Endothelial cell of umbilical vein (primary cell): ENCODE measurements around the gene RHOG. TPM values are rescaled to one million over a fixed set of nuclear protein-coding genes. Genes with fewer than 3 reads are reported as not detected.

ENCODE experiments used
- BruUV-seq: library from RNA; stranded (reverse); fragments of 400-500 nt; replicated peaks from 2 replicates; lab custom pipeline; 2021; lab: Mats Ljungman, UMichigan
- CTCF ChIA-PET: fragments of 300-600, 350-600 bp; sonication (Branson Sonifier 250); formaldehyde crosslinking; loops from one replicate; lab custom pipeline; 2021; ENCODE audit warnings: antibody characterized with exemption, inconsistent platforms; lab: Charles Lee
- POLR2A ChIA-PET: fragments of 300-600, 350-600 bp; sonication (Branson Sonifier 250); formaldehyde crosslinking; loops from one replicate; lab custom pipeline; 2021; ENCODE audit warnings: antibody characterized with exemption, inconsistent platforms; lab: Charles Lee
- DNase-seq: peaks from one replicate; pipeline ENCODE4 v3.0.0-alpha.2; 2011; ENCODE audit warnings: low read depth, low spot score
- FAIRE-seq: peaks from 2 replicates; lab custom pipeline; 2011; peaks lifted over from hg19 to GRCh38; lab: Jason Lieb, UNC
- H2AFZ ChIP-seq: 2 replicates; pipeline ENCODE4 v1.6.0; 2012; ENCODE audit warnings: low read depth, low read length, control low read depth, inconsistent platforms
- H3K27ac ChIP-seq: 2 replicates; pipeline ENCODE4 v1.5.1; 2011; ENCODE audit warnings: low read depth, mild to moderate bottlenecking, control low read depth, low read length, moderate library complexity; ENCODE audit not compliant: insufficient read depth
- H3K27me3 ChIP-seq, 2 experiments: 2 replicates each; pipeline versions ENCODE4 v1.6.0 to v1.6.1; 2011; ENCODE audit warnings: low read length in 2 of 2, mixed read lengths in 1 of 2; ENCODE audit not compliant: control insufficient read depth in 2 of 2, insufficient read depth in 2 of 2
- H3K36me3 ChIP-seq, 2 experiments: 2 replicates in 1 of 2; 3 replicates in 1 of 2; pipeline ENCODE4 v1.5.1; 2011; ENCODE audit warnings: low read length in 2 of 2, mild to moderate bottlenecking in 1 of 2, moderate library complexity in 1 of 2; ENCODE audit not compliant: control insufficient read depth in 2 of 2, insufficient read depth in 2 of 2; ENCODE audit errors: extremely low read depth in 1 of 2
- H3K4me1 ChIP-seq: 3 replicates; pipeline ENCODE4 v1.5.1; 2011; ENCODE audit warnings: mild to moderate bottlenecking, low read length; ENCODE audit not compliant: control insufficient read depth, insufficient read depth; ENCODE audit errors: extremely low read depth
- H3K4me2 ChIP-seq: 2 replicates; pipeline ENCODE4 v1.6.1; 2011; ENCODE audit warnings: low read length, control low read depth, mixed read lengths; ENCODE audit not compliant: insufficient read depth
- H3K4me3 ChIP-seq, 3 experiments: fragments of 200-600 bp in 1 of 3; sonication (generic), shearing (Covaris generic) in 1 of 3; replicated peaks in 1 of 3; 2 replicates each; pipeline ENCODE4 v1.5.1; 2011 to 2016; ENCODE audit warnings: control low read depth in 3 of 3, low read length in 3 of 3, mild to moderate bottlenecking in 2 of 3, inconsistent platforms in 1 of 3, low read depth in 1 of 3, moderate library complexity in 1 of 3; ENCODE audit not compliant: insufficient read depth in 1 of 3
- H3K79me2 ChIP-seq: 2 replicates; pipeline ENCODE4 v1.6.0; 2012; ENCODE audit warnings: low read length, inconsistent platforms; ENCODE audit not compliant: control insufficient read depth, insufficient read depth
- H3K9ac ChIP-seq: replicated peaks from 2 replicates; pipeline ENCODE3; 2011; ENCODE audit warnings: low read length, control low read depth; ENCODE audit not compliant: insufficient read depth; ENCODE audit errors: extremely low read depth
- H3K9me1 ChIP-seq: replicated peaks from 3 replicates; pipeline ENCODE4 v1.6.0; 2011; ENCODE audit warnings: mild to moderate bottlenecking, low read length; ENCODE audit not compliant: control insufficient read depth, insufficient read depth; ENCODE audit errors: extremely low read depth
- H3K9me3 ChIP-seq: replicated peaks from 2 replicates; pipeline ENCODE4 v1.5.1; 2012; ENCODE audit warnings: low read length, inconsistent platforms; ENCODE audit not compliant: control insufficient read depth, insufficient read depth
- H4K20me1 ChIP-seq: replicated peaks from 2 replicates; pipeline ENCODE3; 2011; ENCODE audit warnings: mild to moderate bottlenecking, low read length; ENCODE audit not compliant: control insufficient read depth, insufficient read depth; ENCODE audit errors: extremely low read depth
- CTCF ChIP-seq, 2 donors: IDR thresholded peaks; 1 replicate in 1 of 2; 2 replicates in 1 of 2; pipeline ENCODE4 v1.5.1; 2011; ENCODE audit warnings: low read length in 2 of 2, mild to moderate bottlenecking in 2 of 2, moderate library complexity in 2 of 2, control low read depth in 1 of 2, inconsistent platforms in 1 of 2, low read depth in 1 of 2; ENCODE audit not compliant: insufficient read depth in 1 of 2; ENCODE audit errors: extremely low read depth in 1 of 2
- EZH2 ChIP-seq: IDR thresholded peaks from 2 replicates; pipeline ENCODE4 v1.6.1; 2012; ENCODE audit warnings: borderline replicate concordance, low read depth, mild to moderate bottlenecking, moderate library complexity, low read length, inconsistent platforms; ENCODE audit not compliant: severe bottlenecking
- FOS ChIP-seq: IDR thresholded peaks from 2 replicates; pipeline ENCODE4 v1.6.1; 2011; ENCODE audit warnings: mild to moderate bottlenecking, low read length, moderate library complexity, borderline replicate concordance; ENCODE audit not compliant: insufficient read depth
- GATA2 ChIP-seq: IDR thresholded peaks from 2 replicates; pipeline ENCODE4 v1.7.0; 2011; ENCODE audit warnings: low read depth, mild to moderate bottlenecking, moderate library complexity, mixed read lengths, low read length; ENCODE audit not compliant: insufficient read length, insufficient read depth
- JUN ChIP-seq: IDR thresholded peaks from 2 replicates; pipeline ENCODE4 v1.6.1; 2011; ENCODE audit warnings: borderline replicate concordance, low read depth; ENCODE audit not compliant: insufficient read length, insufficient read depth
- MYC ChIP-seq: IDR thresholded peaks from one replicate; pipeline ENCODE4 v1.6.1; 2011; ENCODE audit warnings: mild to moderate bottlenecking, low read depth, low read length
- POLR2A ChIP-seq: IDR thresholded peaks from 2 replicates; pipeline ENCODE4 v1.6.1; 2012; ENCODE audit warnings: low read depth, mild to moderate bottlenecking, control low read depth, low read length
- POLR2AphosphoS5 ChIP-seq: IDR thresholded peaks from 2 replicates; pipeline ENCODE4 v1.6.1; 2012; ENCODE audit warnings: low read depth, mild to moderate bottlenecking, control low read depth, low read length, moderate library complexity; ENCODE audit not compliant: insufficient read depth
- dilution Hi-C: fragments of 300-500 bp; cut with MboI; formaldehyde crosslinking; loops from one replicate; pipeline ENCODE4 v1.15.0; 2019; ENCODE audit warnings: low sequenced_read_pairs; ENCODE audit not compliant: extremely low pct_ligation_motif_present
- intact Hi-C: fragments of 100-400 bp; cut with micrococcal nuclease; formaldehyde crosslinking; loops from one replicate; pipeline ENCODE4 v1.10.0; 2022
- polyA plus RNA-seq, 4 experiments: library from polyadenylated mRNA; depleted of rRNA in 3 of 4; stranded (reverse) in 3 of 4; unstranded in 1 of 4; fragments of >200 nt; gene quantifications; 2 replicates each; pipeline versions ENCODE4 v1.2.1 to v1.2.3, GENCODE V29; 2011 to 2012; ENCODE audit warnings: missing spikeins in 1 of 4
- total RNA-seq: library from RNA; stranded (reverse); gene quantifications from 2 replicates; pipeline ENCODE4 v1.2.3, GENCODE V29; 2021
- TF ChIP-seq, protein P1 (sequence below): IDR thresholded peaks from 2 replicates; pipeline ENCODE4 v1.6.1; 2011; ENCODE audit not compliant: insufficient read depth, insufficient read length

RHOG gene
- total and polyA plus RNA-seq, 2 donors (not counting 3 experiments of a cell fraction or from before 2014, with no cell fraction given), result 69.0 to 119 TPM

GRCh38 chr11:3799873-3800272, 40.9 kb downstream of the RHOG start:
- dilution Hi-C loops, result no loop called here
- Histone ChIP-seq H3K36me3 (no peaks in the 10 kb centered on the region), H3K9me3 (no peaks in the 10 kb centered on the region), H2AFZ (no peak overlapping the region), H3K27ac (no peak overlapping the region), H3K4me2 (no peak overlapping the region), H3K9ac (no peak overlapping the region), H3K79me2 (peaks cover 24% of the 10 kb centered on the region), H3K27me3 (no peaks in the 10 kb centered on the region), H3K9me1 (no peaks in the 10 kb centered on the region), H3K4me1 (peaks cover 19% of the 10 kb centered on the region), H3K4me3 (no peak overlapping the region), H4K20me1 (peaks cover 4% of the 10 kb centered on the region)
- no TSS peak for BruUV-seq
- intact Hi-C loops, result no loop called here
- CTCF ChIA-PET, result interaction anchor here (3.2 kb wide), 1 partner anchor 9 kb away, joined by 19 read pairs; the partner anchor contains the start of gene PGAP2
- no peak for DNase-seq
- POLR2A ChIA-PET, result no interaction called here
- FAIRE-seq, result no peak
- TF ChIP-seq POLR2AphosphoS5 (no peak), FOS (no peak), POLR2A (no peak), CTCF (IDR thresholded peaks at IDR 0.05; ENCODE audit: extremely low read depth in 1 of 2, insufficient read depth in 1 of 2, low read depth in 1 of 2, low read length in 2 of 2) (no peak), MYC (no peak), JUN (no peak), GATA2 (no peak), EZH2 (no peak)
- TF ChIP-seq, protein P1, sequence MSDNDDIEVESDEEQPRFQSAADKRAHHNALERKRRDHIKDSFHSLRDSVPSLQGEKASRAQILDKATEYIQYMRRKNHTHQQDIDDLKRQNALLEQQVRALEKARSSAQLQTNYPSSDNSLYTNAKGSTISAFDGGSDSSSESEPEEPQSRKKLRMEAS, result no peak
